H1 (cell line): ENCODE data around the gene TAS2R41. TPM values are rescaled to one million over a fixed set of nuclear protein-coding genes. Genes with fewer than 3 reads are reported as not detected.

ENCODE experiments used
- CTCF ChIP-seq, 3 experiments: IDR thresholded peaks; 1 replicate in 2 of 3; 2 replicates in 1 of 3; pipeline versions ENCODE4 v1.5.1 to v1.6.1; 2011; ENCODE audit warnings: low read length in 3 of 3, mild to moderate bottlenecking in 3 of 3, inconsistent platforms in 2 of 3, low read depth in 1 of 3, moderate library complexity in 1 of 3; ENCODE audit not compliant: insufficient read depth in 1 of 3; ENCODE audit errors: control extremely low read depth in 1 of 3
- FOSL1 ChIP-seq: IDR thresholded peaks from 2 replicates; pipeline ENCODE4 v1.6.1; 2011; ENCODE audit warnings: mild to moderate bottlenecking, low read depth, low read length, moderate library complexity; ENCODE audit not compliant: insufficient read depth
- HDAC2 ChIP-seq, 2 experiments: fragments of 300-600 bp in 1 of 2; sonication (generic) in 1 of 2; IDR thresholded peaks; 2 replicates each; pipeline ENCODE4 v1.6.1; 2011 to 2012; ENCODE audit warnings: low read depth in 2 of 2, low read length in 2 of 2, mild to moderate bottlenecking in 2 of 2, moderate library complexity in 2 of 2, borderline replicate concordance in 1 of 2, inconsistent platforms in 1 of 2
- TCF12 ChIP-seq: IDR thresholded peaks from 2 replicates; pipeline ENCODE4 v1.6.1; 2011; ENCODE audit warnings: low read depth, mild to moderate bottlenecking, low read length
- ZNF274 ChIP-seq: IDR thresholded peaks from 2 replicates; pipeline ENCODE4 v1.7.0; 2012; ENCODE audit warnings: low read length, borderline replicate concordance; ENCODE audit errors: extremely low read depth
- polyA plus RNA-seq, 7 experiments: library from polyadenylated mRNA; depleted of rRNA in 3 of 7; stranded (reverse) in 5 of 7; unstranded in 2 of 7; fragments of >200 nt in 5 of 7; fragments of 200-250 nt in 2 of 7; gene quantifications; 1 replicate in 5 of 7; 2 replicates in 1 of 7; 4 replicates in 1 of 7; pipeline versions ENCODE4 v1.2.1 to v1.2.3, GENCODE V29; 2011 to 2013; ENCODE audit warnings: missing spikeins in 2 of 7, mixed read lengths in 2 of 7
- total RNA-seq: library from RNA; stranded (reverse); fragmentation: NEBNext Ultra II Directional; extraction: Animal tissue kit (Norgen Biotek cat#: 25700); gene quantifications from 2 replicates; pipeline ENCODE4 v1.2.1, GENCODE V29; 2021

Gene TAS2R41
- total and polyA plus RNA-seq, 2 of the 8 experiments (the other 6 are each of a cell fraction or from before 2014, with no cell fraction given): 0.12 TPM; not detected in 1

DNA sequence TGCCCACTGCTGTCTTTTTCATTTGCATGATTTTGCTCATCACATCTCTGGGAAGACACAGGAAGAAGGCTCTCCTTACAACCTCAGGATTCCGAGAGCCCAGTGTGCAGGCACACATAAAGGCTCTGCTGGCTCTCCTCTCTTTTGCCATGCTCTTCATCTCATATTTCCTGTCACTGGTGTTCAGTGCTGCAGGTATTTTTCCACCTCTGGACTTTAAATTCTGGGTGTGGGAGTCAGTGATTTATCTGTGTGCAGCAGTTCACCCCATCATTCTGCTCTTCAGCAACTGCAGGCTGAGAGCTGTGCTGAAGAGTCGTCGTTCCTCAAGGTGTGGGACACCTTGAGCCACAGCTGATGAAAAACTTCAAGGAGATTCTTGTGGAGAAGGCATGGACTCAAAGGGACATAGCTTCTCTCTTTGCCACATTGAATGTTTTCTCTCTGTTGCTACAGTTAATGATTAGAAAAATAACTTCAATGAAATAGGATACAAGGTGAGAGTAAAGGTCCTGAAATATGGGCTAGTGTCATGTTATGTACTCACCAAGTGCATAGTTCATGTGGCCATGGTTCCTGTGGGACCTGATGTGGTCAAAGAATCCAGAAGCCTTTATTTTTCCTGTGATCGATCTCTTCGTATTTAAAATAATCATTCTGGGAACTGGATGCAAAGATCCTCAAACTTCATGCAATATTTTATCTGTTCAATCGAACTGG lies 33.5 kb upstream of the TAS2R41 start (continued):
- TF ChIP-seq CTCF (IDR thresholded peaks at IDR 0.05; ENCODE audit: control extremely low read depth in 1 of 3, insufficient read depth in 1 of 3, low read depth in 1 of 3, low read length in 3 of 3) (no peak), HDAC2 (IDR thresholded peaks at IDR 0.05; ENCODE audit: borderline replicate concordance in 1 of 2, low read depth in 2 of 2, low read length in 2 of 2) (no peak), ZNF274 (no peak), FOSL1 (no peak), TCF12 (no peak)
